B cell (primary cell): ENCODE data around the gene ZNF761. TPM values are rescaled to one million over a fixed set of nuclear protein-coding genes. Genes with fewer than 3 reads are reported as not detected.
"Not testable (repeated sequence)": the region's sequence is repeated elsewhere in the genome, so short reads cannot be mapped to it uniquely, and the experiment has no call there.

Experiments
- ATAC-seq: fragments of 200-7000 bp; cut with Tn5 transposase; one replicate; pipeline ENCODE4 v1.10.0; 2021; ENCODE audit warnings: low read depth, mild to moderate bottlenecking, moderate number of reproducible peaks, moderate library complexity
- CTCF ChIA-PET: fragments of 350-600 bp; sonication (Branson Sonifier 250); formaldehyde crosslinking; loops from one replicate; lab custom pipeline; 2021; ENCODE audit warnings: antibody characterized with exemption, inconsistent platforms; lab: Charles Lee
- POLR2A ChIA-PET: fragments of 350-600 bp; sonication (Branson Sonifier 250); formaldehyde crosslinking; loops from one replicate; lab custom pipeline; 2021; ENCODE audit warnings: antibody characterized with exemption; lab: Charles Lee
- DNase-seq: peaks from one replicate; pipeline ENCODE4 v3.0.0; 2013
- H2AFZ ChIP-seq: 2 replicates; pipeline ENCODE4 v1.6.1; 2012; ENCODE audit warnings: mild to moderate bottlenecking, low read depth, low read length; ENCODE audit not compliant: insufficient read depth, poor library complexity, severe bottlenecking
- H3K27ac ChIP-seq, 2 donors: 1 replicate in 1 of 2; 2 replicates in 1 of 2; pipeline ENCODE4 v1.5.1; 2012 to 2013; ENCODE audit warnings: low read length in 2 of 2, mild to moderate bottlenecking in 2 of 2, moderate library complexity in 1 of 2
- H3K27me3 ChIP-seq, 4 experiments: fragments of 200-600 bp in 1 of 4; sonication (generic) in 1 of 4; replicated peaks in 1 of 4; 1 replicate in 2 of 4; 2 replicates in 2 of 4; pipeline versions ENCODE4 v1.6.1 to v1.7.0; 2013 to 2016; ENCODE audit warnings: low read length in 3 of 4, mild to moderate bottlenecking in 2 of 4, mixed read lengths in 1 of 4, moderate library complexity in 1 of 4; ENCODE audit not compliant: insufficient read depth in 4 of 4, control insufficient read depth in 3 of 4; ENCODE audit errors: control extremely low read depth in 1 of 4
- H3K36me3 ChIP-seq, 2 experiments: replicated peaks in 1 of 2; 1 replicate in 1 of 2; 2 replicates in 1 of 2; pipeline versions ENCODE4 v1.6.1 to v1.7.1; 2013; ENCODE audit warnings: low read length in 1 of 2; ENCODE audit not compliant: insufficient read depth in 2 of 2, control insufficient read depth in 1 of 2; ENCODE audit errors: control extremely low read depth in 1 of 2, extremely low read depth in 1 of 2
- H3K4me1 ChIP-seq, 2 donors: fragments of 200-600 bp in 1 of 2; sonication (generic) in 1 of 2; 1 replicate in 1 of 2; 2 replicates in 1 of 2; pipeline versions ENCODE4 v1.5.1 to v1.6.1; 2013 to 2017; ENCODE audit warnings: low read length in 2 of 2; ENCODE audit not compliant: control insufficient read depth in 2 of 2, insufficient read depth in 2 of 2
- H3K4me2 ChIP-seq: replicated peaks from 2 replicates; pipeline ENCODE3; 2012; ENCODE audit warnings: mild to moderate bottlenecking, low read depth, low read length; ENCODE audit not compliant: poor library complexity, severe bottlenecking
- H3K4me3 ChIP-seq, 5 experiments: fragments of 200-600 bp in 1 of 5; sonication (generic) in 1 of 5; 1 replicate in 3 of 5; 2 replicates in 2 of 5; pipeline versions ENCODE4 v1.5.1 to v1.7.0; 2011 to 2016; ENCODE audit warnings: low read length in 4 of 5, mild to moderate bottlenecking in 4 of 5, low read depth in 2 of 5, control low read depth in 1 of 5, moderate library complexity in 1 of 5; ENCODE audit not compliant: insufficient read depth in 1 of 5; ENCODE audit errors: control extremely low read depth in 1 of 5, extremely low read depth in 1 of 5
- H3K79me2 ChIP-seq: fragments of 200-600 bp; sonication (generic); one replicate; pipeline ENCODE4 v1.6.0; 2016; ENCODE audit warnings: low read length; ENCODE audit not compliant: control insufficient read depth, insufficient read depth
- H3K9ac ChIP-seq: fragments of 200-600 bp; sonication (generic); 2 replicates; pipeline ENCODE4 v1.6.1; 2017; ENCODE audit warnings: mild to moderate bottlenecking, low read length, moderate library complexity
- H3K9me3 ChIP-seq, 3 donors: one replicate each; pipeline versions ENCODE4 v1.6.1 to v1.7.1; 2013; ENCODE audit warnings: low read length in 2 of 3; ENCODE audit not compliant: control insufficient read depth in 2 of 3, insufficient read depth in 1 of 3; ENCODE audit errors: control extremely low read depth in 1 of 3
- H4K20me1 ChIP-seq: 2 replicates; pipeline ENCODE4 v1.6.0; 2012; ENCODE audit warnings: mild to moderate bottlenecking, low read length; ENCODE audit not compliant: insufficient read depth, control insufficient read depth, poor library complexity, severe bottlenecking
- H3K27ac Mint-ChIP-seq: one replicate; pipeline ENCODE4 v1.8.0; 2021; ENCODE audit warnings: mixed read lengths
- H3K27me3 Mint-ChIP-seq: one replicate; pipeline ENCODE4 v1.8.0; 2021; ENCODE audit warnings: mixed read lengths
- H3K4me1 Mint-ChIP-seq: one replicate; pipeline ENCODE4 v1.8.0; 2021; ENCODE audit warnings: mixed read lengths
- H3K4me3 Mint-ChIP-seq: one replicate; pipeline ENCODE4 v1.8.0; 2021; ENCODE audit warnings: mixed read lengths
- H3K9me3 Mint-ChIP-seq: one replicate; pipeline ENCODE4 v1.8.0; 2022; ENCODE audit warnings: mixed read lengths; ENCODE audit not compliant: insufficient read depth
- CTCF ChIP-seq: fragments of 200-600 bp; IDR thresholded peaks from one replicate; pipeline ENCODE4 v1.8.0; 2022; ENCODE audit warnings: antibody characterized with exemption, mild to moderate bottlenecking
- EZH2 ChIP-seq: IDR thresholded peaks from 2 replicates; pipeline ENCODE4 v1.6.1; 2012; ENCODE audit warnings: borderline replicate concordance, low read depth, mild to moderate bottlenecking, moderate library complexity, low read length; ENCODE audit not compliant: insufficient read depth, poor library complexity, severe bottlenecking
- WGBS: methylation state at CpG from one replicate; pipeline ENCODE4 v1.1.5; 2013; ENCODE audit warnings: missing lambda C conversion rate; ENCODE audit not compliant: insufficient coverage; 5-methylcytosine and 5-hydroxymethylcytosine counted together
- intact Hi-C: fragments of 100-400 bp; cut with micrococcal nuclease; formaldehyde crosslinking; loops from one replicate; pipeline ENCODE4 v1.10.0; 2022
- polyA plus RNA-seq: library from polyadenylated mRNA; depleted of rRNA; stranded (reverse); fragments of >200 nt; gene quantifications from 2 replicates; pipeline ENCODE4 v1.2.3, GENCODE V29; 2012
- total RNA-seq, 2 donors: library from RNA; stranded (reverse); fragments of 120-200 nt in 1 of 2; gene quantifications; 1 replicate in 1 of 2; 2 replicates in 1 of 2; pipeline versions ENCODE4 v1.2.3 to v1.2.4, GENCODE V29; 2013 to 2022

Gene ZNF761
- total and polyA plus RNA-seq, 2 donors (not counting 1 experiment from before 2014, with no cell fraction given): 12.1 to 14.9 TPM

- H3K9ac ChIP-seq, H4K20me1 ChIP-seq, H3K4me3 ChIP-seq, H3K27ac Mint-ChIP-seq, H3K79me2 ChIP-seq, ATAC-seq, H3K4me1 Mint-ChIP-seq, intact Hi-C loops, H3K4me1 ChIP-seq, H3K27ac ChIP-seq, H3K27me3 Mint-ChIP-seq, POLR2A ChIA-PET, H2AFZ ChIP-seq, CTCF ChIA-PET, H3K4me2 ChIP-seq, DNase-seq, H3K4me3 Mint-ChIP-seq, H3K27me3 ChIP-seq: not testable (repeated sequence)
- peaks cover 18% of the 10 kb centered on the region for H3K9me3 Mint-ChIP-seq
- peaks cover 2 to 82% (median 56%) of the 10 kb centered on the region in 3 donors for H3K9me3 ChIP-seq
- H3K36me3 ChIP-seq: peaks cover 0 to 41% of the 10 kb centered on the region in 2 experiments
- 100% methylated on average over 1 of the region's 2 CpGs for WGBS
Observed at GRCh38 chr19:53483751-53484150, 52.0 kb downstream of the ZNF761 start.

- intact Hi-C loops: no loop called here
- ATAC-seq (no peak), DNase-seq (no peak)
- no peak overlapping the region for H3K4me3 Mint-ChIP-seq
- no peaks in the 10 kb centered on the region for H3K27me3 ChIP-seq
- no peak overlapping the region for H3K4me3 ChIP-seq
- POLR2A ChIA-PET: no interaction called here
- H3K4me1 Mint-ChIP-seq: no peaks in the 10 kb centered on the region
- no peak overlapping the region for H2AFZ ChIP-seq
- WGBS: 97% methylated on average over 3 of the region's 8 CpGs
- no peaks in the 10 kb centered on the region for H3K27me3 Mint-ChIP-seq
- no peaks in the 10 kb centered on the region for H3K79me2 ChIP-seq
- peaks cover 1 to 53% of the 10 kb centered on the region in 2 experiments for H3K36me3 ChIP-seq
- H3K27ac ChIP-seq: no peak overlapping the region
- no peak for TF ChIP-seq EZH2
- TF ChIP-seq CTCF: no peak
- no peak overlapping the region for H3K27ac Mint-ChIP-seq
- H3K9ac ChIP-seq: no peak overlapping the region
- CTCF ChIA-PET: no interaction called here
- H3K4me2 ChIP-seq: no peak overlapping the region
- peaks cover 2 to 79% (median 58%) of the 10 kb centered on the region in 3 donors for H3K9me3 ChIP-seq
- no peaks in the 10 kb centered on the region for H3K4me1 ChIP-seq
- H3K9me3 Mint-ChIP-seq: peaks cover 18% of the 10 kb centered on the region
- H4K20me1 ChIP-seq: no peaks in the 10 kb centered on the region
Observed at GRCh38 chr19:53485046-53486004, 53.5 kb downstream of the ZNF761 start.
